Stimulated activated CD8-positive, alpha-beta memory T cell treated with anti-CD3 and anti-CD28 coated beads, Interleukin-4, amount 100 ng/mL, for 4 hours (primary cell): ENCODE measurements around the gene CPSF4.
A peak's percentile ranks its signal among the peaks of the same experiment; 100 is the strongest.
"Not testable (repeated sequence)": the region's sequence is repeated elsewhere in the genome, so short reads cannot be mapped to it uniquely, and the experiment has no call there.

Experiments used
- DNase-seq, 2 donors: peaks; one replicate each; pipeline ENCODE4 v3.0.0-alpha.2; 2020; ENCODE audit warnings: low read depth in 2 of 2, low spot score in 1 of 2

The CPSF4 gene

DNA sequence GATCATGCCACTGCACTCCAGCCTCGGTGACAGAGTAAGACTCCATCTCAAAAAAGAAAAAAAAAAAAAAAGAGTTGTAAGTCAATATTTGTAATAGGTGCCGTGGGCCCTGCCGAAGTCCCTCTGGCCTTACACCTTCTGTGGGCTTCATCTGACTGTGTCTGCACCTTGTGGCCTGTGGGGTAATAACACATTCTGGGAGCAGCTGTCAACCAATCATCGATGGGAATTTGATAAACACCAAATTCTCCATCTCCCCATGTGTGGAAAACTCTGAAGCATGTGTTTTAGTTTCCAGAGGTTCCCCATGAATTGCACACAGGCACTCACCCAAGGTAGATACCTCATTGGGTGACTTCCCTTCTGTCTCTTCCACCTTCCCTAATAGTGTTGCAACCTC lies 50.5 kb downstream of the CPSF4 start:
- DNase-seq: no peak

DNA sequence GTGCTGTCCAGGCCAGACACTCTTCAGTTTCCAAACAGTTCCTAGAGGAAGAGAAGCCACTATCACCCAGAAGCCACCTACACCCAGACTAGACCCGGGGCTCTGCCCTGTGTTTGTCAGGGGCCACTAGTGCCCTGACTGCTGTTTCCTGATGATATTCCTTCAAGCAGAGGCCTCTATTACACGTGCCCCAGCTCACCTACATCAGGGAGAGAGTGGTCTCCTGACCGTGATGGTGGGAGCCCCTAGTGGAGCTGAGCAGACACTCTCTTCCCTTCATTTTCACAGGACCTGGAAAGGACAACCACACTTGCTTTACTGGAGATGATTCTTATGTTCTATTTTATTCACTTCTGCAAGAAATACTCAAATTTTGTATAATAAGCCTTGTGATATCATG lies 52.1 kb downstream of the CPSF4 start:
- DNase-seq: no peak

DNA sequence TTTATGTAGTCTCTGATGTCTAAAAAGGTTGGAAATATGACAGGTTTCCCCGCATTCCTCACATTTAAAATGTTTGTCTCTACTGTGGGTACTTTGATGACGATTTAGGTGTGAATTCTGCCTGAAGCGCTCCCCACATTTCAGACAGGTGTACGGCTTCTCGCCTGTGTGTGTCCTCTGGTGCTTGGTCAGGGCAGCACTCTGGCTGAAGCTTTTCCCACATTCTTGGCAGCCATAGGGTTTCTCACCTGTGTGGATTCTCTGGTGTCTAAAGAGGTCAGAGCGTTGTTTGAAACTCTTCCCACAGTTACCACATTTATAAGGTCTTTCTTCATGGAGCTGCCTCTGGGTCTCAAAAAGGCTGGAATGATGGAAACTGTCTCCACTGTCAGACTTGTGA lies 55.1 kb downstream of the CPSF4 start:
- DNase-seq: no peak

DNA sequence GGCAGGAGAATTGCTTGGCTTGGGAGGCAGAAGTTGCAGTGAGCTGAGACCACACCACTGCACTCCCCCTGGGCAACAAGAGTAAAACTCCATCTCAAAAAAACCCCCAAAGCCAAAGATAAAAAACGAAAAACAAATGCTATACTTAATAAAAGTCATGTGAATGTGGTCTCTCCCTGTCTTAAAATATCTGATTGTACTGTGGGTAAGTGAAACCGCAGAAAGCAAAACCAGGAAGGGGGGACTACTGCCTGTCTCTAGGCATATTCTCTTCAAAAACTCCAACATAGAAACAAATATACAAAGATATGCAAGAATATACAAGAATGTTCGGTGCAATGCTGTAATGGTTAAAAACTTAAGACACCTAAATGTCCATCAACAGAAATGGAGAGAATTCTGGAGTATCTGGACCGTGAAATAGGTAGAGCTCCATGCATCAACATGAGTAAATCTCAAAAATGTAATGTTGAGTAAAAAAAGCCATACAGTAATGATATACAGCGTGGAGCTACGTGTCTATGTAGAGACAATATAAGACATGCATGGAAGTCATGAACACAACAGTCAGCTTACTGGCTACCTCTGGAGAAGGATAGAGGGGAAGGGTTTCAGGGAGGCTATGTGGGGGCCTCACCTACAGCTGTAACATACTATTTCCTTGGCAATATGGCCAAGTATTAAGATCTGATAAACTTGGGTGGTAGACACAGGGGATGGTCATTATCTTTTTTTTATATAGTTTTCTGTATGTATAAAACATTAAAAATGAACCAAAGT lies 59.2 kb downstream of the CPSF4 start:
- DNase-seq: no peak

DNA sequence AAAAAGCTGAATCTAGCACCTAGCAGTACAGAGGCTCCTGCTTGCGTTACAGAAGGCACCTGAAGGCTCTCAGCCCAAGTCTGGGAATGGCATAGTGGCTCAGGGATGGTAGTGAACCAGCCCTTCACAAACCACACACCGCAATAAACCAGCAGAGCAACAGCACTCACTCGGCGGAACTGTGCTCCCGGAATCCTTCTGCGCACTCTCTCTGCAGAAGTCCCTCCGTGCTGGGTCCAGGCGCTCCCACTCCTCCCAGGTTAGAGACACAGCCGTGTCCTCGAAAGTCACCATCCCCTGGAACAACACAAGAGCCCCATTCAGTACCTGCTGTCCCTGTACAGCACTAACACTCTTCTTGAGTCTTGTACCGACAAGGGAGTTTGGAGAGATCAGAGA lies 59.8 kb downstream of the CPSF4 start:
- DNase-seq: no peak

DNA sequence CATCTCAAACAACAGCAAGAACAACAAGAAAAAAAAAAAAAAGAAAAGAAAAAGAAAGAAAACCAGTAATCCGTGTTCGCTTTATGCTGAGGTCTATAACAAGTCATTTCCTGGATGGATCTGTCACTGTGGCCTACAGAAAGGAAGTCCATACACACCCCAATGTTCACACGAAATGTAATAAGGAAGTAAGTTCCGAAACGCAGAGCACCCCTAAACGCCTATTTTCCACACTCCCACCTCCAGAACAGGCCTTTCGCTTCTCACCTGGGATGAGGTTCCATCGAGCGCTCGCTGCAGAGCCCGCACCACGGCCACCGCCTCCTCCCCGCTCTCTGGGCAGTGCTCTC lies 60.6 kb downstream of the CPSF4 start:
- no peak for DNase-seq

DNA sequence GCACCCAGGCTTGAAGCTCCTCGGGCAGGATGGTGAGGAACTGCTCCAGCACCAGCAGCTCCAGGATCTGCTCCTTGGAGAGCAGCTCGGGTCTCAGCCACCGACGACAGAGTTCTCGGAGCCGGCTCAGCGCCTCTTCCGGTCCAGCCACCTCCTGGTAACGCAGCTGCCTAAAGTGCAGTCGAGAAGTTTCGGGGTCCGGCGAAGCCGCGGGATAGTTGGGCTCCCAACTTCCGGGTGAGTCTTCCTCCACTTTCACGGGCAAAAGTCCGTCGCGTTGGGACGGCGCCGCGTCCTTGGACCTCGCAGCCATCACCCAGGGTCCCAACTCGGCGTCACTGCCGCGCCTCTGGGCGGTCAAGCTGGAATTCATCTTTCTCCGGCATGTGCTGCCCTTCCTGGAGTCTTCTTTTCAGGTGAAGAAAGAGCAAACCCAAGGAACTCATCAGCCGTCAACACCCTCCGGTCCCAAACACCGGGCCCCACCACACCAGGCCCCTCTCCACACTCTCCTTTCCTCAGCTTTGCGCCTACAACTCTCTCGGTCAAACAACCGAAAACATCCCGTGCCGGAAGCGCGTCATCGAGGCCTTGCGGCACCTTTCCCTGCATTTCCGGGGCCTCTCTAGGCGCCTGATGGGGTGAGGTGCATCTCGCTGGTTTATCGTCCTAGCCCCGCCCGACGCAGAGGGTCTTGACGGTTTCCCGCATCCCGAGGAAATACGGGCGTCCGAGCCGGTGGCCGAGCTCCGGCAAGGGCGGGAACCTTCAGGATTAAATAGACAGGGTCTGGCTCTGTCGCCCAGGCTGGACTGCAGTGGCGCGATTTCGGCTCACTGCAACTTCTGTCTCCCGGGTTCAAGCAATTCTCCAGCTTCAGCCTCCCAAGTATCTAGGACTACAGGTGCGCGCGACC lies 61.2 kb downstream of the CPSF4 start, which contains the start of gene ZNF394:
Gene ZNF394 (minus strand): TSS at position 561 of the 916 bp plus-strand sequence. CDS start 188 bp downstream, at position 373.
- DNase-seq: peak; percentile 78 to 79

DNA sequence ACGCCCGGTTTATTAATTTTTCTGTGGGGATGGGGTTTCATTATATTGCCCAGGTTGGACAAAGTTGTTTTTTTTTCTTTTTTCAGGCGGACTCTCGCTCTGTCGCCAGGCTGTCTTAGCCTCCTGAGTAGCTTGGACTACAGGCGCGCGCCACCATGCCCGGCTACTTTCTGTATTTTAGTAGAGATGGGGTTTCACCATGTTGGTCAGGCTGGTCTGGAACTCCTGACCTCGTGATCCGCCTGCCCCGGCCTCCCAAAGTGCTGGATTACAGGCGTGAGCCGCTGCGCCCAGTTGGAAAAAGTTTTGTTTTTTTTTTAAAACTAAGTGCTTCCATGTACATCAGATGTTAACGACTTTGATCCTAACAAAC lies 61.9 kb downstream of the CPSF4 start:
- no peak for DNase-seq

DNA sequence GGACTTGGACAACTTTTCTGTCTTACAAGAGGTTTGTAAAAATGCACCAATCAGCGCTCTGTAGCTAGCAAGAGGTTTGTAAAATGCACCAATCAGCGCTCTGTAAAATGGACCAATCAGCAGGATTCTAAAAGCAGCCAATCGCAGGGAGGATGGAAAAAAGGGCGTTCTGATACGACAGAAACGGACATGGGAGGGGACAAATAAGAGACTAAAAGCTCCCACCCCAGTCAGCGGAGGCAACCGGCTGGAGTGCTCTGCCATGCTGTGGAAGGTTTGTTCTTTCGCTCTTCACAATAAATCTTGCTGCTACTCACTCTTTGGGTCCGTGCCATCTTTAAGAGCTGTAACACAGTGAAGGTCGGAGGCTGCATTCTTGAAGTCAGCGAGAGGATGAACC lies 62.5 kb downstream of the CPSF4 start:
- DNase-seq: not testable (repeated sequence)

DNA sequence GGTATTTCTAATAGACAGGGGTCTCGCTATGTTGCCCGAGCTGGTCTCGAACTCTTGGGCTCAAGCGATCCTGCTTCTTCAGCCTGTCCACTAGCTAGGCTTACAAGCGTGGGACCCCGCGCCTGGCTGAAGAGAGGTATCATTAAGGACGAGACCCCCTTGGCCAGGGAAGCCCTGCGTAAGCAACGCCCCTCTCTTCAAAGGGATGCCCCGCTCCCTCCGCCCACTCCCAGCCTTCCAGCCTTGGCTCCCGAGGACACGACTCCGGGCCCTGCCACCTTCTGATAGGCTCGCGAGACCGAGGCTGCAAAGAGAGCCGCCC lies 65.5 kb downstream of the CPSF4 start:
- no peak for DNase-seq

DNA sequence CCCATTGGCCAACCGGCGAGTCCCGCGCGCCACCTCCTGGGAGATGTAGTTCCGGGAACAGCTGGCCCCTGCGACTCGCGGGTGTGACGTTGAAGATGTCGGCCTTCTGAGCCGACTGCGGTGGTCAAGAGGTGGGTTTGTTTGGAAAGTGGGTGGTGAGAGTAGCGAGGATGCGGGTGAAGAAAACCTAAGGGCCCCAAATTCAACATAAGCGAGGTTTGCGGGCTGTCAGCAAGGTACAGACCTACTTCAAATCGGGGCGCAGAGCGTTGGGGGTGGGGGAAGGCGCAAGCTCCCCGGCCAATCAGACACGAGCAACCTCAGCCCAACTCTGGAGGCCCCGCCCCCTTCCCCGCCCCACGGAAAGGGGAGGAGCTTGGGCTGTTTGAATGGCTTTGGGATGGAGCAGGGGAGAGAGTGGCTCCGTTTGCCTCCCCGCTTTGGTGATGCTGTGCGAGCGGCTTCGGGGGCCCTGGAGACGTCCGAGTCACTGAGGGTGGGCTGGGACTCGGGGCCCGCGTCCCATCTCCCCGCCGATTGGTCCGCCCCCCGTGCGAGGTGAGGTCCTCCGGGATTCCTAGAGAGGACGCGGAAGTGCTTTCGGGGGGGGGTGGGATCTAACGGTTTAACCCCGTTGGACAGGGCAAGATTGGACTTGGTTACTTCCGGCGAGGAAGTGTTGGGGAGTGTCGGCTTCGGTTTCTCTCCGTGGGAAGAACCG lies 66.0 kb downstream of the CPSF4 start, which contains the start of gene ZKSCAN5:
Gene ZKSCAN5 (plus strand): TSS at position 60 of the 721 bp plus-strand sequence. CDS start 1,383 bp downstream, outside the sequence.
- peak; percentile 93 to 98 for DNase-seq

DNA sequence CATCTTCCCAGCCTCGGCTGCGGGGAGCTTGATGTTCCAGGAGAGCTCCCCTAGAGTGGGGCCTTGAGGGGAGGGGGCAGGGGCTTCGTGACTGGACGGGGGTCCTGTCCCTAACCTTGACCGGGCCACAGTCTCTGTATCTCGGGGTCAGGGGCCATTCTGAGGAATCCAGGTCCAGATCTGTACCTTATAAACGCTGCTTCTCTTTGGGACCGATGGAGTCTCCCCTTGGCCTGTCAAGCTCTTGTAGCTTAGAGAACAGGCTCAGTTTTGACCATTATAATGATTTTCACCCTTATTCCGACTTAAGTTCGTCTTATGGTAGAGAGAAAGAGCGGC lies 66.5 kb downstream of the CPSF4 start:
- no peak for DNase-seq
